Hepatocyte (in vitro differentiated cells): Measurements from ENCODE around the gene SHH. TPM values are rescaled to one million over a fixed set of nuclear protein-coding genes. Genes with fewer than 3 reads are reported as not detected.

Experiments
- DNase-seq: peaks from one replicate; pipeline ENCODE4 v3.0.0-alpha.2; 2016; ENCODE audit warnings: low spot score
- H2AFZ ChIP-seq: fragments of 200-600 bp; sonication (generic); 2 replicates; pipeline ENCODE4 v1.6.0; 2016; ENCODE audit warnings: antibody characterized with exemption, mild to moderate bottlenecking
- H3K27ac ChIP-seq: fragments of 200-600 bp; sonication (generic); 2 replicates; pipeline ENCODE4 v1.5.1; 2016; ENCODE audit warnings: mild to moderate bottlenecking
- H3K27me3 ChIP-seq: fragments of 200-600 bp; sonication (generic); 2 replicates; pipeline ENCODE4 v1.6.1; 2016
- H3K36me3 ChIP-seq: fragments of 200-600 bp; sonication (generic); replicated peaks from 2 replicates; pipeline ENCODE4 v1.5.1; 2016; ENCODE audit warnings: low read depth; ENCODE audit not compliant: insufficient read depth
- H3K4me1 ChIP-seq: fragments of 200-600 bp; sonication (generic); 2 replicates; pipeline ENCODE4 v1.5.1; 2016; ENCODE audit warnings: mild to moderate bottlenecking, moderate library complexity; ENCODE audit not compliant: insufficient read depth
- H3K4me2 ChIP-seq: fragments of 200-600 bp; sonication (generic); 2 replicates; pipeline ENCODE4 v1.6.0; 2016
- H3K4me3 ChIP-seq: fragments of 200-600 bp; sonication (generic); 2 replicates; pipeline ENCODE4 v1.5.1; 2016; ENCODE audit warnings: mild to moderate bottlenecking
- H3K79me2 ChIP-seq: fragments of 200-600 bp; sonication (generic); 2 replicates; pipeline ENCODE4 v1.6.0; 2017; ENCODE audit warnings: mild to moderate bottlenecking
- H3K9me2 ChIP-seq: fragments of 200-600 bp; sonication (generic); replicated peaks from 2 replicates; pipeline ENCODE4 v1.6.0; 2017; ENCODE audit warnings: mild to moderate bottlenecking; ENCODE audit not compliant: insufficient read depth
- H3K9me3 ChIP-seq: fragments of 200-600 bp; sonication (generic); 2 replicates; pipeline ENCODE4 v1.5.1; 2016; ENCODE audit warnings: low read depth, mild to moderate bottlenecking
- H4K20me1 ChIP-seq: fragments of 200-600 bp; sonication (generic); 2 replicates; pipeline ENCODE4 v1.6.0; 2016; ENCODE audit warnings: mild to moderate bottlenecking; ENCODE audit not compliant: insufficient read depth, poor library complexity, severe bottlenecking
- EZH2 ChIP-seq: fragments of 200-600 bp; sonication (generic); IDR thresholded peaks from 2 replicates; pipeline ENCODE4 v1.6.1; 2016; ENCODE audit warnings: antibody characterized with exemption, mild to moderate bottlenecking, borderline replicate concordance
- EZH2phosphoT487 ChIP-seq: fragments of 200-600 bp; sonication (generic); IDR thresholded peaks from one replicate; pipeline ENCODE4 v1.6.1; 2018; ENCODE audit warnings: antibody characterized with exemption, mild to moderate bottlenecking, low read depth, moderate library complexity; ENCODE audit not compliant: unreplicated experiment, severe bottlenecking
- whole genome bisulfite sequencing: methylation state at CpG from one replicate; pipeline ENCODE4 v1.1.6; 2016; ENCODE audit warnings: low lambda C conversion rate; ENCODE audit errors: missing lambda C conversion rate; 5-methylcytosine and 5-hydroxymethylcytosine counted together
- polyA plus RNA-seq: library from polyadenylated mRNA; unstranded; fragments of >200 nt; fragmentation: Nextera tagmentation; extraction: Ambion mirVana; gene quantifications from 2 replicates; pipeline ENCODE4 v1.2.1, GENCODE V29; 2016
- total RNA-seq: library from RNA; depleted of rRNA; stranded (reverse); fragments of >200 nt; gene quantifications from 2 replicates; pipeline ENCODE4 v1.2.3, GENCODE V29; 2014
- TF ChIP-seq, protein P1 (sequence below): fragments of 200-600 bp; sonication (generic); IDR thresholded peaks from 2 replicates; pipeline ENCODE4 v1.5.1; 2016; ENCODE audit warnings: antibody characterized with exemption, mild to moderate bottlenecking; ENCODE audit not compliant: poor library complexity

The SHH gene
- total and polyA plus RNA-seq, 2 experiments from 2014 or later, result 12.1 to 21.2 TPM

DNA sequence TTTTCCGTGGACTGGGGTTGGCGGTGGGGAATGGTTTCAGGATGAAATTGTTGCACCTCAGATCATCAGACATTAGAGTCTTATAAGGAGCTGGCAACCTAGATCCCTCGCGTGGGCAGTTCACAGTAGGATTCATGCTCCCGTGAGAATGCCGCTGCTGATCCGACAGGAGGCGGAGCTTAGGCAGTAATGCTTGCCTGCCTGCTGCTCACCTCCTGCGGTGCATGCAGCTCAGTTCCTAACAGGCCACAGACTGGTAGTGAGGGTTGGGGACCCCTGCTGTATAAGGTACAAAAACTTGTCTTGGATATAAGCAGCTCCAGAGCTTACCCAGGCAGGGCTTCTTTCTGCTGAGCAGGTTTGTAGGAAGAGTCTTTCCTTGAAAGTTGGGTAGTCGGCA, 53.9 kb downstream of the SHH start:
- no peak overlapping the region for H3K4me2 ChIP-seq
- TF ChIP-seq EZH2phosphoT487 (no peak), EZH2 (no peak)
- TF ChIP-seq, protein P1, sequence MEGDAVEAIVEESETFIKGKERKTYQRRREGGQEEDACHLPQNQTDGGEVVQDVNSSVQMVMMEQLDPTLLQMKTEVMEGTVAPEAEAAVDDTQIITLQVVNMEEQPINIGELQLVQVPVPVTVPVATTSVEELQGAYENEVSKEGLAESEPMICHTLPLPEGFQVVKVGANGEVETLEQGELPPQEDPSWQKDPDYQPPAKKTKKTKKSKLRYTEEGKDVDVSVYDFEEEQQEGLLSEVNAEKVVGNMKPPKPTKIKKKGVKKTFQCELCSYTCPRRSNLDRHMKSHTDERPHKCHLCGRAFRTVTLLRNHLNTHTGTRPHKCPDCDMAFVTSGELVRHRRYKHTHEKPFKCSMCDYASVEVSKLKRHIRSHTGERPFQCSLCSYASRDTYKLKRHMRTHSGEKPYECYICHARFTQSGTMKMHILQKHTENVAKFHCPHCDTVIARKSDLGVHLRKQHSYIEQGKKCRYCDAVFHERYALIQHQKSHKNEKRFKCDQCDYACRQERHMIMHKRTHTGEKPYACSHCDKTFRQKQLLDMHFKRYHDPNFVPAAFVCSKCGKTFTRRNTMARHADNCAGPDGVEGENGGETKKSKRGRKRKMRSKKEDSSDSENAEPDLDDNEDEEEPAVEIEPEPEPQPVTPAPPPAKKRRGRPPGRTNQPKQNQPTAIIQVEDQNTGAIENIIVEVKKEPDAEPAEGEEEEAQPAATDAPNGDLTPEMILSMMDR, result no peak
- no peaks in the 10 kb centered on the region for H3K9me3 ChIP-seq
- no peak for DNase-seq
- no peaks in the 10 kb centered on the region for H3K27me3 ChIP-seq
- H3K4me1 ChIP-seq, result no peaks in the 10 kb centered on the region
- H3K36me3 ChIP-seq, result no peaks in the 10 kb centered on the region
- H4K20me1 ChIP-seq, result peaks cover 72% of the 10 kb centered on the region
- H3K27ac ChIP-seq, result no peak overlapping the region
- H3K79me2 ChIP-seq, result peaks cover 96% of the 10 kb centered on the region
- 94% methylated on average over 10 of the region's 10 CpGs for WGBS
- no peaks in the 10 kb centered on the region for H3K9me2 ChIP-seq
- H3K4me3 ChIP-seq, result no peak overlapping the region
- no peak overlapping the region for H2AFZ ChIP-seq

DNA sequence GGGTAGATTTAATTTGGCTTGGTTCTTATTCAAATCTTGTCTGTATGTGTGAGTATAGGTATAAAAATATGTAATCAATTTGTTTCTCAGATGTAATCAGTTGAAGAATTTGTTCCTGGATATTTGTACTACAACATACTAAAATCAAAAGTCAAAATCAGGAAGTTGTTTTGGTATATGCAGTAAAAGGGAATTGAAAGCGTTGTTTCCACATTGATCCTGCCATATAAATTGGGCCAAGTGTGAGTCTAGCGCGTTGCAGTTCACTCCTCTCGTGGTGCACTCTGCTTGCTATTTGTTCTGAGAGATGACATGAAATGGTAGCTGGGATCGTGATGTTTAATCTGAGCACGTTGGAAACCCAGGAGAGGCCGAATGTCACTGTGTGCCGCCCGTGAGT, 55.9 kb downstream of the SHH start:
- Histone ChIP-seq H3K4me3 (no peak overlapping the region), H3K36me3 (no peaks in the 10 kb centered on the region), H2AFZ (no peak overlapping the region), H3K4me2 (no peak overlapping the region), H3K9me3 (no peaks in the 10 kb centered on the region), H3K4me1 (no peaks in the 10 kb centered on the region), H4K20me1 (peaks cover 71% of the 10 kb centered on the region), H3K27ac (no peak overlapping the region), H3K27me3 (no peaks in the 10 kb centered on the region), H3K9me2 (no peaks in the 10 kb centered on the region), H3K79me2 (peaks cover 96% of the 10 kb centered on the region)
- 95% methylated on average over 9 of the region's 9 CpGs for WGBS
- no peak for DNase-seq
- TF ChIP-seq EZH2phosphoT487, result no peak
- TF ChIP-seq EZH2, result no peak
- TF ChIP-seq, protein P1, result no peak

DNA sequence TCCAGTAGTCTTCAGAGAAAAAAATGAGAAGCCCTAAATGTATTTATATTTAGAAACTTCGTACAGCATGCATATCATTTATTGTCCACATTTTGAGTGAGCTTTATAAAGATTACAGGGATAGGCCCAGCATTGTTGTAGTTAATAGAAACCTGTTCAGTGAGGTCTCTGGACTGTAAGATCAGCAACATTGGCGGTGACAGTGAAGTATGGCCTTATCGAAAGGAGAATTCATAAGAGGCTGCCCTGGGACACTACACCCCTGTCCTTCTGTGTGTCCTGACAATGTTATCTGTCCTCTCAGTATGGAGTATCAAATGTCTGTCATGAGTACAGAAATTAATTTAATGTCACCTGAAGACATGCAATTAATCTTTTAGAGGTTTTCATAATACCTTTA, 57.2 kb downstream of the SHH start:
- 83% methylated on average over 3 of the region's 3 CpGs for WGBS
- DNase-seq, result no peak
- Histone ChIP-seq H3K27me3 (no peaks in the 10 kb centered on the region), H3K79me2 (peaks cover 96% of the 10 kb centered on the region), H3K9me2 (no peaks in the 10 kb centered on the region), H3K9me3 (no peaks in the 10 kb centered on the region), H3K4me2 (no peak overlapping the region), H3K27ac (no peak overlapping the region), H3K4me3 (no peak overlapping the region), H3K36me3 (no peaks in the 10 kb centered on the region), H2AFZ (no peak overlapping the region), H4K20me1 (peaks cover 73% of the 10 kb centered on the region), H3K4me1 (no peaks in the 10 kb centered on the region)
- TF ChIP-seq, protein P1, result no peak
- TF ChIP-seq EZH2 (no peak), EZH2phosphoT487 (no peak)

DNA sequence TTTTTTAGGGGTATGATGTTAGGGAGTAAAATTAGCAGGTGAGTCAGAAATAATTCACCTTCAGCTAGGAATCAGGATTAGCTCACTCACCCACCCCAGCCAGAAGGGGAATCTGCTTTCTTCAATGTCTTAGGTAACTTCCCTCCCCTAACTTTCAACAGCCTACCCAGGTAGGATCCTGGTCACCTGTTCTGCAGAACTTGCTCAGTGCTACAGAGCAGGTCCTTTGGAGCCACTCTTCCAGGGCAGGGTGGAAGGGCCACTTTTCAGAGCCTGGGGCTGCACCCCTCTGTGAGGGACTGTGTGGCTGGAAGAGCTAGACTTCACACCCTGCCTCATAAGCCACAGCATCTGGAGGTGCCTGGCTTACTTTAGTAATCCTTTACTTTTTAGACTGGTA, 58.1 kb downstream of the SHH start:
- Histone ChIP-seq H3K9me3 (no peaks in the 10 kb centered on the region), H3K9me2 (no peaks in the 10 kb centered on the region), H3K27ac (no peak overlapping the region), H3K27me3 (no peaks in the 10 kb centered on the region), H4K20me1 (peaks cover 79% of the 10 kb centered on the region), H3K4me2 (no peak overlapping the region), H2AFZ (no peak overlapping the region), H3K79me2 (peaks cover 99% of the 10 kb centered on the region), H3K4me1 (no peaks in the 10 kb centered on the region), H3K36me3 (no peaks in the 10 kb centered on the region), H3K4me3 (no peak overlapping the region)
- TF ChIP-seq EZH2 (no peak), EZH2phosphoT487 (no peak)
- TF ChIP-seq, protein P1, result no peak
- DNase-seq, result no peak
